A549 (cell line): ENCODE measurements around the gene SUV39H1. TPM values are rescaled to one million over a fixed set of nuclear protein-coding genes. Genes with fewer than 3 reads are reported as not detected.

Source experiments
- ATAC-seq, 2 experiments: fragments of 200-7000 bp in 1 of 2; fragments of >200 bp in 1 of 2; cut with Nextera tagmentation in 1 of 2; cut with Tn5 transposase in 1 of 2; 3 replicates each; pipeline versions ENCODE4 v1.8.0 to v1.9.1; 2018 to 2020; ENCODE audit warnings: mild to moderate bottlenecking in 1 of 2, moderate library complexity in 1 of 2
- CTCF ChIA-PET: fragments of 300-600 bp; sonication (Branson Sonifier 250); formaldehyde crosslinking; extraction: SDS; loops from one replicate; lab custom pipeline; 2021; ENCODE audit warnings: antibody characterized with exemption, inconsistent platforms; lab: Yijun Ruan, JAX
- POLR2A ChIA-PET: fragments of 350-600 bp; formaldehyde crosslinking; extraction: SDS; loops from one replicate; lab custom pipeline; 2021; ENCODE audit warnings: antibody characterized with exemption, inconsistent platforms; lab: Yijun Ruan, JAX
- DNase-seq, 2 experiments: peaks; one replicate each; pipeline versions ENCODE4 v3.0.0 to v3.0.0-alpha.2; 2011 to 2016; ENCODE audit warnings: low read depth in 1 of 2, low spot score in 1 of 2
- FAIRE-seq: peaks from 2 replicates; lab custom pipeline; 2011; peaks lifted over from hg19 to GRCh38; lab: Jason Lieb, UNC
- H3K27ac ChIP-seq, 2 experiments: fragments of >200 bp; sonication (Bioruptor Twin); formaldehyde crosslinking; 3 replicates each; pipeline ENCODE4 v1.5.1; 2016 to 2017
- H3K4me1 ChIP-seq: fragments of >200 bp; sonication (Bioruptor Twin); formaldehyde crosslinking; 3 replicates; pipeline ENCODE4 v1.6.1; 2016
- H3K4me2 ChIP-seq: fragments of >200 bp; sonication (Bioruptor Twin); formaldehyde crosslinking; 3 replicates; pipeline ENCODE4 v1.6.1; 2016
- H3K4me3 ChIP-seq: fragments of >200 bp; sonication (Bioruptor Twin); formaldehyde crosslinking; 3 replicates; pipeline ENCODE4 v1.5.1; 2016
- H3K9me3 ChIP-seq: fragments of >200 bp; sonication (Bioruptor Twin); formaldehyde crosslinking; 3 replicates; pipeline ENCODE4 v1.6.1; 2016
- ATOH8 ChIP-seq: fragments of 250-450 bp; sonication (Bioruptor Pico); IDR thresholded peaks from 2 replicates; pipeline ENCODE4 v1.5.0; 2020; ENCODE audit warnings: low read depth, mild to moderate bottlenecking, moderate library complexity
- BHLHE40 ChIP-seq: IDR thresholded peaks from 2 replicates; pipeline ENCODE4 v1.6.1; 2012; ENCODE audit warnings: low read depth, low read length, inconsistent platforms
- CBX2 ChIP-seq: fragments of 200-600 bp; sonication (generic); IDR thresholded peaks from 2 replicates; pipeline ENCODE4 v1.6.1; 2016; ENCODE audit warnings: low read depth, mild to moderate bottlenecking, borderline replicate concordance
- CEBPB ChIP-seq, 2 experiments: fragments of >200 bp in 1 of 2; sonication (Bioruptor Twin) in 1 of 2; formaldehyde crosslinking in 1 of 2; IDR thresholded peaks; 2 replicates each; pipeline ENCODE4 v1.6.1; 2012 to 2016
- E2F6 ChIP-seq: IDR thresholded peaks from 2 replicates; pipeline ENCODE4 v1.6.1; 2012; ENCODE audit warnings: low read depth, borderline replicate concordance
- FOSL2 ChIP-seq, 2 experiments: fragments of 450-650 bp in 1 of 2; fragments of >200 bp in 1 of 2; sonication (Bioruptor Twin) in 1 of 2; formaldehyde crosslinking; IDR thresholded peaks; 2 replicates each; pipeline versions ENCODE4 v1.5.0 to v1.6.1; 2016 to 2020; ENCODE audit warnings: mild to moderate bottlenecking in 1 of 2, moderate library complexity in 1 of 2
- JUN ChIP-seq, 2 experiments: fragments of >200 bp; sonication (Bioruptor Twin); formaldehyde crosslinking; IDR thresholded peaks; 2 replicates in 1 of 2; 3 replicates in 1 of 2; pipeline ENCODE4 v1.6.1; 2016 to 2017
- JUNB ChIP-seq: fragments of >200 bp; sonication (Bioruptor Twin); formaldehyde crosslinking; IDR thresholded peaks from 2 replicates; pipeline ENCODE4 v1.6.1; 2016
- KDM5A ChIP-seq: fragments of 200-600 bp; sonication (generic); IDR thresholded peaks from 2 replicates; pipeline ENCODE4 v1.6.1; 2016; ENCODE audit warnings: antibody characterized with exemption, mild to moderate bottlenecking
- PHF8 ChIP-seq: fragments of 200-600 bp; sonication (generic); IDR thresholded peaks from 2 replicates; pipeline ENCODE4 v1.6.1; 2016; ENCODE audit warnings: low read depth, mild to moderate bottlenecking, antibody characterized with exemption, moderate library complexity, borderline replicate concordance
- SREBF2 ChIP-seq: fragments of 450-650 bp; IDR thresholded peaks from 2 replicates; pipeline ENCODE4 v1.6.1; 2014; ENCODE audit warnings: mild to moderate bottlenecking, moderate library complexity
- ZFP36 ChIP-seq: fragments of 450-650 bp; IDR thresholded peaks from 2 replicates; pipeline ENCODE4 v1.6.1; 2014; ENCODE audit warnings: borderline replicate concordance; ENCODE audit not compliant: partially characterized antibody
- WGBS: methylation state at CpG from one replicate; pipeline ENCODE4 v1.1.6; 2017; ENCODE audit errors: missing lambda C conversion rate; 5-methylcytosine and 5-hydroxymethylcytosine counted together
- polyA plus RNA-seq, 4 experiments: library from polyadenylated mRNA; depleted of rRNA in 3 of 4; stranded (reverse); fragments of >200 nt; fragmentation: RNase III in 1 of 4; extraction: RNeasy Plus Mini Kit Qiagen cat#74134 plus additional on column Dnase treatment in 1 of 4; gene quantifications; 2 replicates in 3 of 4; 3 replicates in 1 of 4; pipeline ENCODE4 v1.2.3, GENCODE V29; 2011 to 2017
- TF ChIP-seq, protein P1 (sequence below): fragments of >200 bp; sonication (Bioruptor Twin); formaldehyde crosslinking; IDR thresholded peaks from 3 replicates; pipeline ENCODE4 v1.5.1; 2016
- TF ChIP-seq, protein P2 (sequence below): fragments of 250-450 bp; sonication (Bioruptor Pico); IDR thresholded peaks from 2 replicates; pipeline ENCODE4 v1.5.0; 2021; ENCODE audit warnings: mild to moderate bottlenecking, moderate library complexity, borderline replicate concordance
- TF ChIP-seq, protein P3 (sequence below): IDR thresholded peaks from 2 replicates; pipeline ENCODE4 v1.6.1; 2012

Gene SUV39H1
- polyA plus RNA-seq, 2 of the 4 experiments (the other 2 are of a cell fraction) = 13.4 to 19.9 TPM

DNA sequence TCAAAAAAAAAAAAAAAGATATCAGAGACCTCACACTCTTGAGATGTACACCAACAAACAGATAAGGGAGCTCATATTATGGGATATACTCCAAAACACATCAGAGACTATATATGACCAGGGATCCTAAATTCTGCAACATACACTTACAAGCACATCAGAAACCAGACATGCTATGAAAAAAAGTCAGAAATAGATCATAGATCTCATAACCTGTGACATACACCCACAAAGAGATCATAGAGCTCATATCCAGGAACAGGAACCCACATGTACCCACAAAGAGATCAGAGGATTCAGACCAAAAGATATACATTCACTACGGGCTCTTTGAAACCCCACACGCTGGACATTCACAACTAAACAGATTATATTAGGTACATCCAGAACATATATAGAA, 30.1 kb downstream of the SUV39H1 start:
- H3K9me3 ChIP-seq = peaks cover 5% of the 10 kb centered on the region; the same call in 1 of the 3 replicates
- ATAC-seq (no peak), FAIRE-seq (no peak), DNase-seq (no peak)
- H3K27ac ChIP-seq = no peak overlapping the region
- no peak overlapping the region for H3K4me3 ChIP-seq
- WGBS = 70% methylated on average over 2 of the region's 2 CpGs
- ChIA-PET CTCF (no interaction called here), POLR2A (no interaction called here)
- no peaks in the 10 kb centered on the region for H3K4me1 ChIP-seq
- TF ChIP-seq FOSL2 (IDR thresholded peaks at IDR 0.05) (no peak), FOSL2 (CRISPR knock-in tag; IDR thresholded peaks at IDR 0.05) (no peak), PHF8 (no peak), ZFP36 (no peak), JUN (IDR thresholded peaks at IDR 0.05) (no peak), CEBPB (IDR thresholded peaks at IDR 0.05) (no peak)
- TF ChIP-seq, protein P1, sequence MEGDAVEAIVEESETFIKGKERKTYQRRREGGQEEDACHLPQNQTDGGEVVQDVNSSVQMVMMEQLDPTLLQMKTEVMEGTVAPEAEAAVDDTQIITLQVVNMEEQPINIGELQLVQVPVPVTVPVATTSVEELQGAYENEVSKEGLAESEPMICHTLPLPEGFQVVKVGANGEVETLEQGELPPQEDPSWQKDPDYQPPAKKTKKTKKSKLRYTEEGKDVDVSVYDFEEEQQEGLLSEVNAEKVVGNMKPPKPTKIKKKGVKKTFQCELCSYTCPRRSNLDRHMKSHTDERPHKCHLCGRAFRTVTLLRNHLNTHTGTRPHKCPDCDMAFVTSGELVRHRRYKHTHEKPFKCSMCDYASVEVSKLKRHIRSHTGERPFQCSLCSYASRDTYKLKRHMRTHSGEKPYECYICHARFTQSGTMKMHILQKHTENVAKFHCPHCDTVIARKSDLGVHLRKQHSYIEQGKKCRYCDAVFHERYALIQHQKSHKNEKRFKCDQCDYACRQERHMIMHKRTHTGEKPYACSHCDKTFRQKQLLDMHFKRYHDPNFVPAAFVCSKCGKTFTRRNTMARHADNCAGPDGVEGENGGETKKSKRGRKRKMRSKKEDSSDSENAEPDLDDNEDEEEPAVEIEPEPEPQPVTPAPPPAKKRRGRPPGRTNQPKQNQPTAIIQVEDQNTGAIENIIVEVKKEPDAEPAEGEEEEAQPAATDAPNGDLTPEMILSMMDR = no peak
- no peak overlapping the region for H3K4me2 ChIP-seq

DNA sequence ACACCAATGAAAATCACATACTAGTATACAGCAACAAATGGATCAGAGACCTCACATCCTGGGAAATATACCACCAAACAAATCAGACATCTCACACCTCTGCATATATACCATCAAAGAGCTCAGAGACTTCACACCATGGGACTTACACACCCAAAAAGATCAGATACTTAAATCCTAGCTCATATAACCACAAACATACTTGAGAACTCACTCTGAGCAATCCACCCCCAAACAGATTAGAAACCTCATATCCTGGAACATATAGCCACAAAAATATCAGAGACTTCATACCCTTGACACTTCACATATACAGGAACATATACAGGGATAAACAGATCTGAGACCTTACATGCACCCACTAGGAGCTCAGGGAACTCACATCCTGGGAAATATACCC, 32.1 kb downstream of the SUV39H1 start:
- H3K4me1 ChIP-seq = no peaks in the 10 kb centered on the region
- DNase-seq (no peak), ATAC-seq (no peak), FAIRE-seq (peak; percentile 92)
- TF ChIP-seq E2F6 = no peak
- TF ChIP-seq, protein P2, sequence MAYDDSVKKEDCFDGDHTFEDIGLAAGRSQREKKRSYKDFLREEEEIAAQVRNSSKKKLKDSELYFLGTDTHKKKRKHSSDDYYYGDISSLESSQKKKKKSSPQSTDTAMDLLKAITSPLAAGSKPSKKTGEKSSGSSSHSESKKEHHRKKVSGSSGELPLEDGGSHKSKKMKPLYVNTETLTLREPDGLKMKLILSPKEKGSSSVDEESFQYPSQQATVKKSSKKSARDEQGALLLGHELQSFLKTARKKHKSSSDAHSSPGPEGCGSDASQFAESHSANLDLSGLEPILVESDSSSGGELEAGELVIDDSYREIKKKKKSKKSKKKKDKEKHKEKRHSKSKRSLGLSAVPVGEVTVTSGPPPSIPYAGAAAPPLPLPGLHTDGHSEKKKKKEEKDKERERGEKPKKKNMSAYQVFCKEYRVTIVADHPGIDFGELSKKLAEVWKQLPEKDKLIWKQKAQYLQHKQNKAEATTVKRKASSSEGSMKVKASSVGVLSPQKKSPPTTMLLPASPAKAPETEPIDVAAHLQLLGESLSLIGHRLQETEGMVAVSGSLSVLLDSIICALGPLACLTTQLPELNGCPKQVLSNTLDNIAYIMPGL (CRISPR knock-in tag) = no peak
- no peak for TF ChIP-seq CEBPB (IDR thresholded peaks at IDR 0.05)
- TF ChIP-seq ATOH8 (CRISPR knock-in tag) = no peak
- TF ChIP-seq, protein P3, sequence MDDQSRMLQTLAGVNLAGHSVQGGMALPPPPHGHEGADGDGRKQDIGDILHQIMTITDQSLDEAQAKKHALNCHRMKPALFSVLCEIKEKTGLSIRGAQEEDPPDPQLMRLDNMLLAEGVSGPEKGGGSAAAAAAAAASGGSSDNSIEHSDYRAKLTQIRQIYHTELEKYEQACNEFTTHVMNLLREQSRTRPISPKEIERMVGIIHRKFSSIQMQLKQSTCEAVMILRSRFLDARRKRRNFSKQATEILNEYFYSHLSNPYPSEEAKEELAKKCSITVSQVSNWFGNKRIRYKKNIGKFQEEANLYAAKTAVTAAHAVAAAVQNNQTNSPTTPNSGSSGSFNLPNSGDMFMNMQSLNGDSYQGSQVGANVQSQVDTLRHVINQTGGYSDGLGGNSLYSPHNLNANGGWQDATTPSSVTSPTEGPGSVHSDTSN = no peak
- no peak for TF ChIP-seq KDM5A
- no peak for TF ChIP-seq BHLHE40
- TF ChIP-seq JUNB = no peak
- TF ChIP-seq ZFP36 = no peak
- no peak for TF ChIP-seq PHF8
- no peak for TF ChIP-seq SREBF2
- TF ChIP-seq FOSL2 (IDR thresholded peaks at IDR 0.05) = no peak
- TF ChIP-seq FOSL2 (CRISPR knock-in tag; IDR thresholded peaks at IDR 0.05) = no peak
- no peak for TF ChIP-seq CBX2
- POLR2A ChIA-PET = interaction anchor here (1.4 kb wide), 1 partner anchor 9 kb away, joined by 5 read pairs; no protein-coding TSS in a partner anchor
- H3K4me3 ChIP-seq = no peak overlapping the region
- H3K4me2 ChIP-seq = no peak overlapping the region
- CTCF ChIA-PET = interaction anchor here (1.5 kb wide), 1 partner anchor 80 kb away, joined by 4 read pairs; no protein-coding TSS in a partner anchor
- no peak overlapping the region for H3K27ac ChIP-seq
- H3K9me3 ChIP-seq = peaks cover 5% of the 10 kb centered on the region; the same call in 1 of the 3 replicates
